Measurements from ENCODE around the gene SCRN1. TPM values are rescaled to one million over a fixed set of nuclear protein-coding genes. Genes with fewer than 3 reads are reported as not detected.

Gene SCRN1
- total RNA-seq, 1 experiment from 2014 or later: 96.2 TPM

DNA sequence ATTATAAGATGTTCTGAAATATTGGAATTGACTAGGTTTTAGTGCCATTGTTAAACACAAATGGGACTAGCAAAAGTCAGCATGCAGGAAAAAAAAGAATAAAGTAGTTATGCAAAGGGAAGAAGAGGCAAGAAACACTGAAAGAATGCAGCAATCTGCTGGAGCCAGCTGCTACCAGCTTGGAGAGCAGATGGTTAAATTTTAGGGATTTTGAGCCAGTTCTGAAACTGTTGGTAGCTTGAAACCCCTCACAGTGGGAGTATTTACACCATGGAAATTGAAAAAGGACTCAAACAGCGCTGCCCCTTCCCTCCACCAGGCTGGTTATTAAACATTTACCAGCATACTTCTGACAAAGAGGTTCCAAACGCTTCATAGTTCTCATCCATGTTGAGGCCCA lies 41.0 kb downstream of the SCRN1 start (continued):
- TF ChIP-seq, protein P1, sequence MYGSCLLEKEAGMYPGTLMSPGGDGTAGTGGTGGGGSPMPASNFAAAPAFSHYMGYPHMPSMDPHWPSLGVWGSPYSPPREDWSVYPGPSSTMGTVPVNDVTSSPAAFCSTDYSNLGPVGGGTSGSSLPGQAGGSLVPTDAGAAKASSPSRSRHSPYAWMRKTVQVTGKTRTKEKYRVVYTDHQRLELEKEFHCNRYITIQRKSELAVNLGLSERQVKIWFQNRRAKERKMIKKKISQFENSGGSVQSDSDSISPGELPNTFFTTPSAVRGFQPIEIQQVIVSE (CRISPR knock-in tag; IDR thresholded peaks at IDR 0.05; ENCODE audit: borderline replicate concordance): no peak
- TF ChIP-seq, protein P2, sequence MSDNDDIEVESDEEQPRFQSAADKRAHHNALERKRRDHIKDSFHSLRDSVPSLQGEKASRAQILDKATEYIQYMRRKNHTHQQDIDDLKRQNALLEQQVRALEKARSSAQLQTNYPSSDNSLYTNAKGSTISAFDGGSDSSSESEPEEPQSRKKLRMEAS (CRISPR knock-in tag; IDR thresholded peaks at IDR 0.05): no peak
- TF ChIP-seq, protein P3, sequence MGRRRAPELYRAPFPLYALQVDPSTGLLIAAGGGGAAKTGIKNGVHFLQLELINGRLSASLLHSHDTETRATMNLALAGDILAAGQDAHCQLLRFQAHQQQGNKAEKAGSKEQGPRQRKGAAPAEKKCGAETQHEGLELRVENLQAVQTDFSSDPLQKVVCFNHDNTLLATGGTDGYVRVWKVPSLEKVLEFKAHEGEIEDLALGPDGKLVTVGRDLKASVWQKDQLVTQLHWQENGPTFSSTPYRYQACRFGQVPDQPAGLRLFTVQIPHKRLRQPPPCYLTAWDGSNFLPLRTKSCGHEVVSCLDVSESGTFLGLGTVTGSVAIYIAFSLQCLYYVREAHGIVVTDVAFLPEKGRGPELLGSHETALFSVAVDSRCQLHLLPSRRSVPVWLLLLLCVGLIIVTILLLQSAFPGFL (CRISPR knock-in tag; IDR thresholded peaks at IDR 0.05; ENCODE audit: borderline replicate concordance): no peak
- TF ChIP-seq, protein P4, sequence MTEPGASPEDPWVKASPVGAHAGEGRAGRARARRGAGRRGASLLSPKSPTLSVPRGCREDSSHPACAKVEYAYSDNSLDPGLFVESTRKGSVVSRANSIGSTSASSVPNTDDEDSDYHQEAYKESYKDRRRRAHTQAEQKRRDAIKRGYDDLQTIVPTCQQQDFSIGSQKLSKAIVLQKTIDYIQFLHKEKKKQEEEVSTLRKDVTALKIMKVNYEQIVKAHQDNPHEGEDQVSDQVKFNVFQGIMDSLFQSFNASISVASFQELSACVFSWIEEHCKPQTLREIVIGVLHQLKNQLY (CRISPR knock-in tag; IDR thresholded peaks at IDR 0.05): no peak
- TF ChIP-seq EMX1 (CRISPR knock-in tag; IDR thresholded peaks at IDR 0.05) (no peak), SMAD3 (CRISPR knock-in tag; IDR thresholded peaks at IDR 0.05; ENCODE audit: borderline replicate concordance) (no peak), MYBL2 (CRISPR knock-in tag; IDR thresholded peaks at IDR 0.05) (no peak)

DNA sequence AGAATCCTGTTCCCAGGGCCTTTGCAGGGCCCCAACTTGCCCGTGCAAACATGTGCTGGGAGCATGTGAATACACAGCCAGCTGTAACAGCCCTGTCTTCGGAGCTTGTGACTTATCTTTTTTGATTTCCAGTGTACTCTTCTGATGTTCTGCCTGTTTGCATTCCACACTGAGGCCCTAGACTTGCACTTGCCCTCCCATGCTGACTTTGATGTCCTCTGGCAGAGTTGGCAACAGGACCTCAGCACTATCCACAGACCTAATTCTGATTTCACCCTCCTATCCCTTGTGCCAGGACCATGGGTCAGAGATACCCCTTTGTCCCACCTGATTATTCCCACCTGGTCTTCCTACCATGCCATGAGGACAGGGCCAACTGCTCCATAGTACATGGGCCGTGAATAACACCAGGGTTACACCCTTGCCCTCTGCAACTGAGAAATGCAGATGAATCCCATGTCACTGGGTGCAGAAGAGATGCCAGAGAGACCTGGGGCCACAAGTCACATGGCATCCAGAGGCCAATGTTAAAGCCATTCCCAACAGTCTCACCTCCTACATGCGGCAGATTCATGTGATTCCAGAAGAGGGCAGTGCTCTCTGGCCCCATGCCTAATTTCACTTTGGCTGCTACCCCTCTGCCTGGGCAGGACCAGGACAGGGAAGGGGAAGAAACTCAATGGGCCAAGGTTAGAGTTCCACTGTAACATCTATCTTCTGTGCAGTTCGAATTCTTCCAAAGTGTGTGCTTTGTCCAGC lies 43.0 kb downstream of the SCRN1 start:
- DNase-seq (ENCODE audit: low spot score): peak; percentile 50
- TF ChIP-seq, protein P5, sequence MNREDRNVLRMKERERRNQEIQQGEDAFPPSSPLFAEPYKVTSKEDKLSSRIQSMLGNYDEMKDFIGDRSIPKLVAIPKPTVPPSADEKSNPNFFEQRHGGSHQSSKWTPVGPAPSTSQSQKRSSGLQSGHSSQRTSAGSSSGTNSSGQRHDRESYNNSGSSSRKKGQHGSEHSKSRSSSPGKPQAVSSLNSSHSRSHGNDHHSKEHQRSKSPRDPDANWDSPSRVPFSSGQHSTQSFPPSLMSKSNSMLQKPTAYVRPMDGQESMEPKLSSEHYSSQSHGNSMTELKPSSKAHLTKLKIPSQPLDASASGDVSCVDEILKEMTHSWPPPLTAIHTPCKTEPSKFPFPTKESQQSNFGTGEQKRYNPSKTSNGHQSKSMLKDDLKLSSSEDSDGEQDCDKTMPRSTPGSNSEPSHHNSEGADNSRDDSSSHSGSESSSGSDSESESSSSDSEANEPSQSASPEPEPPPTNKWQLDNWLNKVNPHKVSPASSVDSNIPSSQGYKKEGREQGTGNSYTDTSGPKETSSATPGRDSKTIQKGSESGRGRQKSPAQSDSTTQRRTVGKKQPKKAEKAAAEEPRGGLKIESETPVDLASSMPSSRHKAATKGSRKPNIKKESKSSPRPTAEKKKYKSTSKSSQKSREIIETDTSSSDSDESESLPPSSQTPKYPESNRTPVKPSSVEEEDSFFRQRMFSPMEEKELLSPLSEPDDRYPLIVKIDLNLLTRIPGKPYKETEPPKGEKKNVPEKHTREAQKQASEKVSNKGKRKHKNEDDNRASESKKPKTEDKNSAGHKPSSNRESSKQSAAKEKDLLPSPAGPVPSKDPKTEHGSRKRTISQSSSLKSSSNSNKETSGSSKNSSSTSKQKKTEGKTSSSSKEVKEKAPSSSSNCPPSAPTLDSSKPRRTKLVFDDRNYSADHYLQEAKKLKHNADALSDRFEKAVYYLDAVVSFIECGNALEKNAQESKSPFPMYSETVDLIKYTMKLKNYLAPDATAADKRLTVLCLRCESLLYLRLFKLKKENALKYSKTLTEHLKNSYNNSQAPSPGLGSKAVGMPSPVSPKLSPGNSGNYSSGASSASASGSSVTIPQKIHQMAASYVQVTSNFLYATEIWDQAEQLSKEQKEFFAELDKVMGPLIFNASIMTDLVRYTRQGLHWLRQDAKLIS (CRISPR knock-in tag; IDR thresholded peaks at IDR 0.05; ENCODE audit: borderline replicate concordance): no peak
- TF ChIP-seq, protein P2 (CRISPR knock-in tag; IDR thresholded peaks at IDR 0.05): no peak
- TF ChIP-seq, protein P6, sequence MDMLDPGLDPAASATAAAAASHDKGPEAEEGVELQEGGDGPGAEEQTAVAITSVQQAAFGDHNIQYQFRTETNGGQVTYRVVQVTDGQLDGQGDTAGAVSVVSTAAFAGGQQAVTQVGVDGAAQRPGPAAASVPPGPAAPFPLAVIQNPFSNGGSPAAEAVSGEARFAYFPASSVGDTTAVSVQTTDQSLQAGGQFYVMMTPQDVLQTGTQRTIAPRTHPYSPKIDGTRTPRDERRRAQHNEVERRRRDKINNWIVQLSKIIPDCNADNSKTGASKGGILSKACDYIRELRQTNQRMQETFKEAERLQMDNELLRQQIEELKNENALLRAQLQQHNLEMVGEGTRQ (CRISPR knock-in tag; IDR thresholded peaks at IDR 0.05): peak; percentile 53; the same call in 1 of the 2 replicates
- peak; percentile 78; the same call in 1 of the 2 replicates for TF ChIP-seq ZNF121 (CRISPR knock-in tag; IDR thresholded peaks at IDR 0.05)
- TF ChIP-seq, protein P7, sequence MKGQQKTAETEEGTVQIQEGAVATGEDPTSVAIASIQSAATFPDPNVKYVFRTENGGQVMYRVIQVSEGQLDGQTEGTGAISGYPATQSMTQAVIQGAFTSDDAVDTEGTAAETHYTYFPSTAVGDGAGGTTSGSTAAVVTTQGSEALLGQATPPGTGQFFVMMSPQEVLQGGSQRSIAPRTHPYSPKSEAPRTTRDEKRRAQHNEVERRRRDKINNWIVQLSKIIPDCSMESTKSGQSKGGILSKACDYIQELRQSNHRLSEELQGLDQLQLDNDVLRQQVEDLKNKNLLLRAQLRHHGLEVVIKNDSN (CRISPR knock-in tag; IDR thresholded peaks at IDR 0.05): peak; percentile 37; the same call in 1 of the 2 replicates
- Mint-ChIP-seq H3K4me1 (no peaks in the 10 kb centered on the region), H3K27ac (peak overlapping the region; percentile 17; the same call in 1 of the 2 replicates), H3K9me3 (no peaks in the 10 kb centered on the region), H3K36me3 (peaks cover 59% of the 10 kb centered on the region), H3K4me3 (no peak overlapping the region), H3K27me3 (ENCODE audit: low read depth) (no peaks in the 10 kb centered on the region)
- peak; percentile 98 for ATAC-seq
- ChIA-PET POLR2A (no interaction called here), CTCF (interaction anchor here (1.0 to 1.1 kb wide), 2 partner anchors 31 to 115 kb away, joined by 3 to 8 read pairs; no protein-coding TSS in a partner anchor)

DNA sequence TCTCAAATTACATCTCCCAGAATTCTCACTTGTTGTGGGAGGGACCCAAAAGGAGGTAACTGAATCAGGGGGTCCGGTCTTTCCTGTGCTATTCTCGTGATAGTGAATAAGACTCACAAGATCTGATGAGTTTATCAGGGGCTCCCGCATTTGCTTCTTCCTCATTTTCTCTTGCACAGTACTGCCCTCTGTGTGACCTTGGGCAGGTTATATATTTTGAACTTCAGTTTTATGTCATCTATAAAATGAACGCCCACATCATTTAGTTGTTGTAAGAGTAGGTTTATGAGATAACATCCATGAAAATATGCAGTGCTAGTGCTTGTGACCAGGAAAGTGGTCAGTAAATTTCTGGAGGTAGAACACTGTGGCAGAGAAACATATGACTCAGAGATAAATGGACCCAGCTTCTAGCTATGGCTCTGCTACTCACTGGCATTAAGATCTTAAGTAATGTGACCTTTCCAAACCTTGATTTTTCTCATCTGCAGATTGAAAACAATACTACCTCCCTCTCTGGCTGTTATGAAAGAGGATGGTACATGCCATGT lies 44.3 kb downstream of the SCRN1 start:
- H3K4me3 Mint-ChIP-seq: no peak overlapping the region
- no peaks in the 10 kb centered on the region for H3K9me3 Mint-ChIP-seq
- no peak overlapping the region for H3K27ac Mint-ChIP-seq
- ChIA-PET POLR2A (no interaction called here), CTCF (no interaction called here)
- no peak for DNase-seq (ENCODE audit: low spot score)
- no peaks in the 10 kb centered on the region for H3K27me3 Mint-ChIP-seq (ENCODE audit: low read depth)
- peaks cover 63% of the 10 kb centered on the region for H3K36me3 Mint-ChIP-seq
- no peaks in the 10 kb centered on the region for H3K4me1 Mint-ChIP-seq
- no peak for ATAC-seq
- TF ChIP-seq, protein P8, sequence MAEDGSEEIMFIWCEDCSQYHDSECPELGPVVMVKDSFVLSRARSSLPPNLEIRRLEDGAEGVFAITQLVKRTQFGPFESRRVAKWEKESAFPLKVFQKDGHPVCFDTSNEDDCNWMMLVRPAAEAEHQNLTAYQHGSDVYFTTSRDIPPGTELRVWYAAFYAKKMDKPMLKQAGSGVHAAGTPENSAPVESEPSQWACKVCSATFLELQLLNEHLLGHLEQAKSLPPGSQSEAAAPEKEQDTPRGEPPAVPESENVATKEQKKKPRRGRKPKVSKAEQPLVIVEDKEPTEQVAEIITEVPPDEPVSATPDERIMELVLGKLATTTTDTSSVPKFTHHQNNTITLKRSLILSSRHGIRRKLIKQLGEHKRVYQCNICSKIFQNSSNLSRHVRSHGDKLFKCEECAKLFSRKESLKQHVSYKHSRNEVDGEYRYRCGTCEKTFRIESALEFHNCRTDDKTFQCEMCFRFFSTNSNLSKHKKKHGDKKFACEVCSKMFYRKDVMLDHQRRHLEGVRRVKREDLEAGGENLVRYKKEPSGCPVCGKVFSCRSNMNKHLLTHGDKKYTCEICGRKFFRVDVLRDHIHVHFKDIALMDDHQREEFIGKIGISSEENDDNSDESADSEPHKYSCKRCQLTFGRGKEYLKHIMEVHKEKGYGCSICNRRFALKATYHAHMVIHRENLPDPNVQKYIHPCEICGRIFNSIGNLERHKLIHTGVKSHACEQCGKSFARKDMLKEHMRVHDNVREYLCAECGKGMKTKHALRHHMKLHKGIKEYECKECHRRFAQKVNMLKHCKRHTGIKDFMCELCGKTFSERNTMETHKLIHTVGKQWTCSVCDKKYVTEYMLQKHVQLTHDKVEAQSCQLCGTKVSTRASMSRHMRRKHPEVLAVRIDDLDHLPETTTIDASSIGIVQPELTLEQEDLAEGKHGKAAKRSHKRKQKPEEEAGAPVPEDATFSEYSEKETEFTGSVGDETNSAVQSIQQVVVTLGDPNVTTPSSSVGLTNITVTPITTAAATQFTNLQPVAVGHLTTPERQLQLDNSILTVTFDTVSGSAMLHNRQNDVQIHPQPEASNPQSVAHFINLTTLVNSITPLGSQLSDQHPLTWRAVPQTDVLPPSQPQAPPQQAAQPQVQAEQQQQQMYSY (CRISPR knock-in tag; IDR thresholded peaks at IDR 0.05): no peak
- TF ChIP-seq GTF2I (CRISPR knock-in tag; conservative IDR thresholded peaks at IDR 0.05) (no peak), ZNF317 (CRISPR knock-in tag; IDR thresholded peaks at IDR 0.05; ENCODE audit: borderline replicate concordance, low read depth) (no peak)
- TF ChIP-seq, protein P9, sequence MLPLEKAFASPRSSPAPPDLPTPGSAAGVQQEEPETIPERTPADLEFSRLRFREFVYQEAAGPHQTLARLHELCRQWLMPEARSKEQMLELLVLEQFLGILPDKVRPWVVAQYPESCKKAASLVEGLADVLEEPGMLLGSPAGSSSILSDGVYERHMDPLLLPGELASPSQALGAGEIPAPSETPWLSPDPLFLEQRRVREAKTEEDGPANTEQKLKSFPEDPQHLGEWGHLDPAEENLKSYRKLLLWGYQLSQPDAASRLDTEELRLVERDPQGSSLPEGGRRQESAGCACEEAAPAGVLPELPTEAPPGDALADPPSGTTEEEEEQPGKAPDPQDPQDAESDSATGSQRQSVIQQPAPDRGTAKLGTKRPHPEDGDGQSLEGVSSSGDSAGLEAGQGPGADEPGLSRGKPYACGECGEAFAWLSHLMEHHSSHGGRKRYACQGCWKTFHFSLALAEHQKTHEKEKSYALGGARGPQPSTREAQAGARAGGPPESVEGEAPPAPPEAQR (CRISPR knock-in tag; IDR thresholded peaks at IDR 0.05): no peak
